Natural killer cell (primary cell): ENCODE results near the gene PIGV. TPM values are rescaled to one million over a fixed set of nuclear protein-coding genes. Genes with fewer than 3 reads are reported as not detected.

ENCODE experiments used
- ATAC-seq, 3 donors: fragments of 150-1000 bp in 2 of 3; fragments of 200-7000 bp in 1 of 3; cut with Tn5 transposase; 1 replicate in 1 of 3; 2 replicates in 2 of 3; pipeline ENCODE4 v1.10.0; 2021; ENCODE audit warnings: mild to moderate bottlenecking in 2 of 3, moderate library complexity in 2 of 3
- DNase-seq, 2 donors: peaks; one replicate each; pipeline versions ENCODE4 v3.0.0 to v3.0.0-alpha.2; 2013 to 2021; ENCODE audit warnings: mixed read lengths in 1 of 2
- H3K27ac ChIP-seq: one replicate; pipeline ENCODE4 v1.5.1; 2013; ENCODE audit warnings: mild to moderate bottlenecking, low read length
- H3K27me3 ChIP-seq: one replicate; pipeline ENCODE4 v1.6.1; 2013; ENCODE audit warnings: low read length; ENCODE audit not compliant: control insufficient read depth, insufficient read depth
- H3K36me3 ChIP-seq: one replicate; pipeline ENCODE4 v1.6.1; 2013; ENCODE audit warnings: low read length; ENCODE audit not compliant: control insufficient read depth, insufficient read depth
- H3K4me1 ChIP-seq: one replicate; pipeline ENCODE4 v1.6.1; 2013; ENCODE audit warnings: low read length; ENCODE audit not compliant: control insufficient read depth, insufficient read depth
- H3K4me3 ChIP-seq: one replicate; pipeline ENCODE4 v1.5.1; 2013; ENCODE audit warnings: low read length
- H3K9me3 ChIP-seq: one replicate; pipeline ENCODE4 v1.6.1; 2013; ENCODE audit warnings: low read length; ENCODE audit not compliant: control insufficient read depth, insufficient read depth
- H3K27ac Mint-ChIP-seq, 2 donors: one replicate each; pipeline ENCODE4 v1.8.0; 2022; ENCODE audit warnings: mild to moderate bottlenecking in 2 of 2, mixed read lengths in 2 of 2, moderate library complexity in 1 of 2
- H3K27me3 Mint-ChIP-seq, 2 donors: one replicate each; pipeline ENCODE4 v1.8.0; 2022; ENCODE audit warnings: low read depth in 2 of 2, mixed read lengths in 2 of 2
- H3K36me3 Mint-ChIP-seq: one replicate; pipeline ENCODE4 v1.8.0; 2022; ENCODE audit warnings: mixed read lengths
- H3K4me1 Mint-ChIP-seq, 2 donors: one replicate each; pipeline ENCODE4 v1.8.0; 2022; ENCODE audit warnings: mixed read lengths in 2 of 2
- H3K4me3 Mint-ChIP-seq: one replicate; pipeline ENCODE4 v1.8.0; 2022; ENCODE audit warnings: mild to moderate bottlenecking, moderate library complexity, mixed read lengths
- H3K9me3 Mint-ChIP-seq, 2 donors: one replicate each; pipeline ENCODE4 v1.8.0; 2022; ENCODE audit warnings: mixed read lengths in 2 of 2
- WGBS: methylation state at CpG from one replicate; pipeline ENCODE4 v1.1.7; 2013; ENCODE audit warnings: missing lambda C conversion rate; ENCODE audit not compliant: insufficient coverage; 5-methylcytosine and 5-hydroxymethylcytosine counted together
- intact Hi-C: fragments of 100-400 bp; cut with micrococcal nuclease; formaldehyde crosslinking; loops from one replicate; pipeline ENCODE4 v1.14.2; 2022
- total RNA-seq, 4 donors: library from RNA; stranded (reverse); fragments of 120-200 nt in 1 of 4; gene quantifications; one replicate each; pipeline versions ENCODE4 v1.2.3 to v1.2.4, GENCODE V29; 2013 to 2022
- TF ChIP-seq, protein P1 (sequence below): fragments of 200-600 bp; IDR thresholded peaks from one replicate; pipeline ENCODE4 v1.8.0; 2022; ENCODE audit warnings: antibody characterized with exemption

The PIGV gene
- total RNA-seq, 3 donors from 2014 or later (not counting 1 experiment from before 2014, with no cell fraction given), result 23.1 to 35.2 (median 30.3) TPM

DNA sequence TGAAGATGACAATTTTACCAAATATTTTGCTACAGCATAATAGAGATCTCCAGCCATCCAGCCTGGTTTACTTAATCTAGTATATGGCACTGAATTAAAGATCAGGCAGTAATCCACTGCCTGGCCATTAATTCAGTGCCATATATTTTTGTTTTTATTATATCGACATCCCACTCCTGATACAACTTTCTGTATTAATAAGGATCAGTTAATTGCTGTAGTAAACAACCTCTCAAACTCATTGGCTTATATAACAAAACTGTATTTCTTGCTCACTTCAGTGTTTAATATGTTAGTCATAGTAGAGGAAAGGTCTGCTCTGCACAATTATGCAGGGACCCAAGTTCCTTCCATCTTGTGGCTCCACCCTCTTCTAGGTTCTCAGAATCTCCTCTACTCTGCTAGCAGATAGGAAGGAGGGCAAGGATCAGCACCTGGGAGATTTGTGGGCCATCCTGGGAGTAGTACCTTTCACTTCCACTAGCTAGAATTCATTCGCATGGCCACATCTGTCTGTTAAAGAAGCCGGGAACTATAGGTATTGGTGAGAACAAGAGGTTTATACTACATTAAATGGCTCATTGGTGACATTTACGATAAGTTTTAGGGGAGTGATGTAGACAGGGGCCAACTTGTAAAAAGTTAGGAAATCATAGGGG is 35.1 kb downstream of the PIGV start:
- no peaks in the 10 kb centered on the region for H3K27me3 Mint-ChIP-seq
- Histone ChIP-seq H3K4me1 (peaks cover 35% of the 10 kb centered on the region), H3K36me3 (no peaks in the 10 kb centered on the region), H3K9me3 (no peaks in the 10 kb centered on the region), H3K4me3 (no peak overlapping the region), H3K27me3 (no peaks in the 10 kb centered on the region), H3K27ac (no peak overlapping the region)
- H3K36me3 Mint-ChIP-seq, result no peaks in the 10 kb centered on the region
- TF ChIP-seq, protein P1, sequence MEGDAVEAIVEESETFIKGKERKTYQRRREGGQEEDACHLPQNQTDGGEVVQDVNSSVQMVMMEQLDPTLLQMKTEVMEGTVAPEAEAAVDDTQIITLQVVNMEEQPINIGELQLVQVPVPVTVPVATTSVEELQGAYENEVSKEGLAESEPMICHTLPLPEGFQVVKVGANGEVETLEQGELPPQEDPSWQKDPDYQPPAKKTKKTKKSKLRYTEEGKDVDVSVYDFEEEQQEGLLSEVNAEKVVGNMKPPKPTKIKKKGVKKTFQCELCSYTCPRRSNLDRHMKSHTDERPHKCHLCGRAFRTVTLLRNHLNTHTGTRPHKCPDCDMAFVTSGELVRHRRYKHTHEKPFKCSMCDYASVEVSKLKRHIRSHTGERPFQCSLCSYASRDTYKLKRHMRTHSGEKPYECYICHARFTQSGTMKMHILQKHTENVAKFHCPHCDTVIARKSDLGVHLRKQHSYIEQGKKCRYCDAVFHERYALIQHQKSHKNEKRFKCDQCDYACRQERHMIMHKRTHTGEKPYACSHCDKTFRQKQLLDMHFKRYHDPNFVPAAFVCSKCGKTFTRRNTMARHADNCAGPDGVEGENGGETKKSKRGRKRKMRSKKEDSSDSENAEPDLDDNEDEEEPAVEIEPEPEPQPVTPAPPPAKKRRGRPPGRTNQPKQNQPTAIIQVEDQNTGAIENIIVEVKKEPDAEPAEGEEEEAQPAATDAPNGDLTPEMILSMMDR, result no peak
- peaks cover 22 to 29% of the 10 kb centered on the region in 2 donors for H3K4me1 Mint-ChIP-seq
- WGBS, result 100% methylated on average over 3 of the region's 4 CpGs
- ATAC-seq, result no peak
- no peak for DNase-seq
- H3K4me3 Mint-ChIP-seq, result peak overlapping the region; percentile 7
- H3K27ac Mint-ChIP-seq, result no peak overlapping the region
- intact Hi-C loops, result no loop called here
- H3K9me3 Mint-ChIP-seq, result no peaks in the 10 kb centered on the region

DNA sequence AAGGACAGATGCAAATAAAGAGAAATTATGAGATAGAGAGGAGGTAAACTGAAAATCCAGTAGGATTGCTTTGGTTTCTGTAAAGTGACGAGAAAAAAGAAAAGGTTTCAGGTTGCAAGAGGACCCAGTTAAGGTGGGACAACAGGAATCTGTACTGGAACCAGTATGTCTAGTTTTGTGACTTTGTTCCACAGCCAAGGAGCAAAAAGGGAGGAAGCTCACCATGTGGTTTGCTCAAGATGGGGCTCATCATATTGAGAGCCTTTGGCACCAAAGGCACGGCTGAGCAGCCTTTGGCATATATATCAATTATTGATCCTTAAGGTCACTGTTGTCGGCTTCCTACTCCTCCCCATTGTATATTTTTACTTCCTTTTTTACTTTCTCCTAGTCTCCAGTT is 37.0 kb downstream of the PIGV start:
- Histone ChIP-seq H3K27ac (peak overlapping the region; percentile 6), H3K4me3 (no peak overlapping the region), H3K27me3 (no peaks in the 10 kb centered on the region), H3K9me3 (no peaks in the 10 kb centered on the region), H3K36me3 (no peaks in the 10 kb centered on the region), H3K4me1 (peaks cover 53% of the 10 kb centered on the region)
- H3K9me3 Mint-ChIP-seq, result no peaks in the 10 kb centered on the region
- H3K27ac Mint-ChIP-seq, result peak overlapping the region; percentile 88 to 90
- H3K4me3 Mint-ChIP-seq, result no peak overlapping the region
- ATAC-seq, result no peak
- no peaks in the 10 kb centered on the region for H3K36me3 Mint-ChIP-seq
- no peak for DNase-seq
- 94% methylated on average over 3 of the region's 3 CpGs for WGBS
- H3K27me3 Mint-ChIP-seq, result no peaks in the 10 kb centered on the region
- intact Hi-C loops, result no loop called here
- H3K4me1 Mint-ChIP-seq, result peaks cover 38 to 47% of the 10 kb centered on the region in 2 donors
- TF ChIP-seq, protein P1, result no peak

DNA sequence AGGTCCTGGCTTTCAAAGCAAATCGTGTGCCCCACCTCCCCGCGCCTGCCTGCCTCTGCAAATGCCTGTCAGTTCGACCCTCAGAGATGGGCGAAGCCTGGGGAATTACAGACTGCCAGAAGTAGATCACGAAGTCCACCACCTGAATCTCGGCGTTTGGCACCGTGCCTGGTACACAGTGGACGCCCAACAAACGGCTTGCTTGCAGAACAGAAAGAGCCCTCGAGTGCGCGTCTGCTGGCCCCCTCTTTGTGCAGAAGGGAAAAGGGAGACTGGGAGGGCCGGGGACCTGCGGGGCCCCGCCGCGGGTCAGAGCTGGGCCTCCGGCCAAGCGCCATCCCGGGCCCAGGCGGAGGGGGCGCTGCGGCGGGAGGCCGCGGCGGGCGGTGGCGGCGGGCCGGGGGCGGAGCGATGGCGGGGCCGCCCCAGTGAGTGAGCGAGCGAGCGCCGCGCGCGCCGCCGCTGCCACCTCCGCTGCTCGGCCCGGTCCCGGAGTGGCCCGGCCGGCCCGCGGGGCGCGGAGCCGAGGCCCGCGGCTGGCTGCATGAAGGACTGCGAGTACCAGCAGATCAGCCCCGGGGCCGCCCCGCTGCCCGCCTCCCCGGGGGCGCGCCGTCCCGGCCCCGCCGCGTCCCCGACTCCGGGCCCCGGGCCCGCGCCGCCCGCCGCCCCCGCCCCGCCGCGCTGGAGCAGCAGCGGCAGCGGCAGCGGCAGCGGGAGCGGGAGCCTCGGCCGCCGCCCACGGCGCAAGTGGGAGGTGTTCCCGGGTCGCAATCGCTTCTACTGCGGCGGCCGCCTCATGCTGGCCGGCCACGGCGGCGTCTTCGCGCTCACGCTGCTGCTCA is 38.7 kb downstream of the PIGV start, which contains the start of gene ZDHHC18:
ZDHHC18 (plus strand) TSS at position 428 of the 845 bp plus-strand sequence; CDS start at position 545, 117 bp downstream.
- H3K27me3 Mint-ChIP-seq, result no peaks in the 10 kb centered on the region
- peaks cover 43 to 50% of the 10 kb centered on the region in 2 donors for H3K4me1 Mint-ChIP-seq
- WGBS, result under 1% methylated on average over 107 of the region's 107 CpGs
- H3K36me3 ChIP-seq, result no peaks in the 10 kb centered on the region
- ATAC-seq, result peak; percentile 90 to 96 (median 94)
- no peaks in the 10 kb centered on the region for H3K27me3 ChIP-seq
- intact Hi-C loops, result no loop called here
- no peaks in the 10 kb centered on the region for H3K36me3 Mint-ChIP-seq
- H3K4me3 ChIP-seq, result peak within 1 kb of the TSS; percentile 63
- peak; percentile 83 to 87 for DNase-seq
- peak within 1 kb of the TSS; percentile 93 for H3K4me3 Mint-ChIP-seq
- peak within 1 kb of the TSS; percentile 69 for H3K27ac ChIP-seq
- H3K27ac Mint-ChIP-seq, result peak within 1 kb of the TSS; percentile 99 to 100
- no peaks in the 10 kb centered on the region for H3K9me3 ChIP-seq
- TF ChIP-seq, protein P1, result peak; percentile 42
- no peaks in the 10 kb centered on the region for H3K9me3 Mint-ChIP-seq
- peaks cover 56% of the 10 kb centered on the region for H3K4me1 ChIP-seq
